Testis (tissue), 3 donors: ENCODE measurements around the gene NELL1. TPM values are rescaled to one million over a fixed set of nuclear protein-coding genes. Genes with fewer than 3 reads are reported as not detected.
"Not testable (repeated sequence)": the region's sequence is repeated elsewhere in the genome, so short reads cannot be mapped to it uniquely, and the experiment has no call there.

Source experiments
- DNase-seq: peaks from one replicate; pipeline ENCODE4 v3.0.0-alpha.2; 2019
- H3K27ac ChIP-seq, 2 donors: fragments of 200-600 bp; sonication (generic); one replicate each; pipeline ENCODE4 v1.5.1; 2019
- H3K27me3 ChIP-seq: fragments of 200-600 bp; sonication (generic); one replicate; pipeline ENCODE4 v1.5.1; 2019
- H3K36me3 ChIP-seq: fragments of 200-600 bp; sonication (generic); one replicate; pipeline ENCODE4 v1.5.1; 2017; ENCODE audit warnings: low read depth; ENCODE audit errors: missing control alignments
- H3K4me1 ChIP-seq: fragments of 200-600 bp; sonication (generic); one replicate; pipeline ENCODE4 v1.5.1; 2019
- H3K4me3 ChIP-seq, 2 donors: fragments of 200-600 bp; sonication (generic); one replicate each; pipeline ENCODE4 v1.5.1; 2017 to 2019
- H3K9me3 ChIP-seq: fragments of 200-600 bp; sonication (generic); one replicate; pipeline ENCODE4 v1.5.1; 2017
- POLR2A ChIP-seq: fragments of 450-650 bp; IDR thresholded peaks from one replicate; pipeline ENCODE4 v1.6.1; 2017; ENCODE audit warnings: antibody characterized with exemption, mild to moderate bottlenecking, moderate library complexity
- whole genome bisulfite sequencing, 2 donors: methylation state at CpG; one replicate each; pipeline ENCODE4 v1.1.5; 2018; 5-methylcytosine and 5-hydroxymethylcytosine counted together
- intact Hi-C: fragments of 100-400 bp; cut with DNase I; formaldehyde crosslinking; loops from one replicate; pipeline ENCODE4 v1.15.1; 2023; ENCODE audit warnings: low total_unique reads
- polyA plus RNA-seq: library from polyadenylated mRNA; stranded (reverse); fragments of 350-450 nt; fragmentation: Illumina TruSeq; extraction: RNeasy Lipid Tissue Mini Kit (QIAGEN cat#74804); gene quantifications from one replicate; pipeline ENCODE4 v1.2.3, GENCODE V29; 2014; ENCODE audit warnings: low read depth, low replicate concordance; ENCODE audit not compliant: insufficient read depth
- total RNA-seq, 2 donors: library from RNA; depleted of rRNA; stranded (reverse); fragments of >200 nt; gene quantifications; one replicate each; pipeline ENCODE4 v1.2.3, GENCODE V29; 2016
- TF ChIP-seq, protein P1 (sequence below), 3 experiments: fragments of 450-650 bp in 2 of 3; fragments of 200-600 bp in 1 of 3; sonication (generic) in 1 of 3; IDR thresholded peaks; one replicate each; pipeline ENCODE4 v1.5.1; 2016 to 2019; ENCODE audit warnings: antibody characterized with exemption in 3 of 3, mild to moderate bottlenecking in 2 of 3, moderate library complexity in 1 of 3

NELL1 gene
- total and polyA plus RNA-seq, 3 donors from 2014 or later: 4.9 to 8.9 (median 7.0) TPM

DNA sequence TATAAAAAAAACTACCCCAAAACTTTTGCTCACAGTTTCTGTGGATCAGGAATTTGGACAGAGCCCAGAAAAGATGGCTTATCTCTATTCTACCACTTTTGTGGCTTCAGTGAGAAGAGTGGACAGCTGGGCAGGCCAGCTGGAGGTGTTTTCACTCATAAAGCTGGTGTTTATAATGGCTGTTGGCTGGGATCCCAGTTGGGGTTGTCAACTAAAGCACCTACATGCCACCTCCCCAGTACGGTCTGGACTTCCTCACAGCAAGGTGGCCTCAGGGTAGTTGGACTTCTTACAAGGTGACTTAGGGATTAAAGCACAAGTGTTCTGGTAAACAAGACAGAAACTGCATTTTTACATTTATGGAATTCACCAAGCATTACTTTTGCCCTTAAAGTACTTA, 171.0 kb downstream of the NELL1 start:
- Histone ChIP-seq H3K4me3 (no peak overlapping the region), H3K27ac (no peak overlapping the region), H3K27me3 (no peaks in the 10 kb centered on the region), H3K4me1 (no peaks in the 10 kb centered on the region), H3K36me3 (no peaks in the 10 kb centered on the region), H3K9me3 (no peaks in the 10 kb centered on the region)
- no peak for DNase-seq
- intact Hi-C loops: no loop called here
- 44 to 58% methylated on average over 1 of the region's 1 CpG for WGBS, 2 donors
- TF ChIP-seq, protein P1, sequence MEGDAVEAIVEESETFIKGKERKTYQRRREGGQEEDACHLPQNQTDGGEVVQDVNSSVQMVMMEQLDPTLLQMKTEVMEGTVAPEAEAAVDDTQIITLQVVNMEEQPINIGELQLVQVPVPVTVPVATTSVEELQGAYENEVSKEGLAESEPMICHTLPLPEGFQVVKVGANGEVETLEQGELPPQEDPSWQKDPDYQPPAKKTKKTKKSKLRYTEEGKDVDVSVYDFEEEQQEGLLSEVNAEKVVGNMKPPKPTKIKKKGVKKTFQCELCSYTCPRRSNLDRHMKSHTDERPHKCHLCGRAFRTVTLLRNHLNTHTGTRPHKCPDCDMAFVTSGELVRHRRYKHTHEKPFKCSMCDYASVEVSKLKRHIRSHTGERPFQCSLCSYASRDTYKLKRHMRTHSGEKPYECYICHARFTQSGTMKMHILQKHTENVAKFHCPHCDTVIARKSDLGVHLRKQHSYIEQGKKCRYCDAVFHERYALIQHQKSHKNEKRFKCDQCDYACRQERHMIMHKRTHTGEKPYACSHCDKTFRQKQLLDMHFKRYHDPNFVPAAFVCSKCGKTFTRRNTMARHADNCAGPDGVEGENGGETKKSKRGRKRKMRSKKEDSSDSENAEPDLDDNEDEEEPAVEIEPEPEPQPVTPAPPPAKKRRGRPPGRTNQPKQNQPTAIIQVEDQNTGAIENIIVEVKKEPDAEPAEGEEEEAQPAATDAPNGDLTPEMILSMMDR (IDR thresholded peaks at IDR 0.05): no peak
- no peak for TF ChIP-seq POLR2A

DNA sequence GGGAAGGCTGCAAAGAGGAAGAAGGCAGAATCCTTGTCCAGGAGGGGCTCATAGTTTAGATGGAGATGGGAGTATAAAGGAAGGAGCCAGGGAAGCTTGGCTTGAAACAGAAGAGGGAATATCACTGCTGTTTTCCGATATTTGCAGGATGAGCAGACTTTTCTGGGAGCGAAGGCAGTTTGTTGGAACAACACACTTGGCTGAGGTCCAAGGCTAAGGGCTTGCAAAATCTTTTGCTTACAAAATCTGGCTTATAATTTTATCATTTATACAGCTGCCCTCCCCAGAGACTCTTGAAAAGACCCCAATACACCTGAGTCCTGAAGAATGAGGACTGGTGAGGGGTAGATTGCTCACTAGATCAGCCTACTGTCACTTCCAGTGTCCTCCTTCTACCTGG, 174.8 kb downstream of the NELL1 start:
- DNase-seq: no peak
- TF ChIP-seq, protein P1 (IDR thresholded peaks at IDR 0.05): no peak
- no peak for TF ChIP-seq POLR2A

GRCh38 chr11:20844630-20845029, 175.2 kb downstream of the NELL1 start:
- Histone ChIP-seq H3K27me3 (no peaks in the 10 kb centered on the region), H3K27ac (no peak overlapping the region), H3K36me3 (no peaks in the 10 kb centered on the region), H3K9me3 (no peaks in the 10 kb centered on the region), H3K4me1 (no peaks in the 10 kb centered on the region), H3K4me3 (no peak overlapping the region)
- no peak for TF ChIP-seq POLR2A
- TF ChIP-seq, protein P1 (IDR thresholded peaks at IDR 0.05): no peak
- intact Hi-C loops: no loop called here
- WGBS, 2 donors: 82% methylated on average over 2 of the region's 2 CpGs
- DNase-seq: no peak

More for the DNA sequence above, 174.8 kb downstream of the NELL1 start:
- intact Hi-C loops: no loop called here
- Histone ChIP-seq H3K4me3 (no peak overlapping the region), H3K36me3 (no peaks in the 10 kb centered on the region), H3K27me3 (no peaks in the 10 kb centered on the region), H3K27ac (no peak overlapping the region), H3K4me1 (no peaks in the 10 kb centered on the region), H3K9me3 (no peaks in the 10 kb centered on the region)
- WGBS, 2 donors: 77 to 78% methylated on average over 2 of the region's 2 CpGs

- intact Hi-C loops: no loop called here
- Histone ChIP-seq H3K27ac (no peak overlapping the region), H3K27me3 (no peaks in the 10 kb centered on the region), H3K4me3 (no peak overlapping the region), H3K4me1 (no peaks in the 10 kb centered on the region), H3K9me3 (no peaks in the 10 kb centered on the region), H3K36me3 (no peaks in the 10 kb centered on the region)
- no peak for DNase-seq
- 50 to 87% methylated on average over 1 of the region's 1 CpG for WGBS, 2 donors
- TF ChIP-seq, protein P1 (IDR thresholded peaks at IDR 0.05): no peak
- no peak for TF ChIP-seq POLR2A
Observed at GRCh38 chr11:20854215-20854955, 185.0 kb downstream of the NELL1 start.

DNA sequence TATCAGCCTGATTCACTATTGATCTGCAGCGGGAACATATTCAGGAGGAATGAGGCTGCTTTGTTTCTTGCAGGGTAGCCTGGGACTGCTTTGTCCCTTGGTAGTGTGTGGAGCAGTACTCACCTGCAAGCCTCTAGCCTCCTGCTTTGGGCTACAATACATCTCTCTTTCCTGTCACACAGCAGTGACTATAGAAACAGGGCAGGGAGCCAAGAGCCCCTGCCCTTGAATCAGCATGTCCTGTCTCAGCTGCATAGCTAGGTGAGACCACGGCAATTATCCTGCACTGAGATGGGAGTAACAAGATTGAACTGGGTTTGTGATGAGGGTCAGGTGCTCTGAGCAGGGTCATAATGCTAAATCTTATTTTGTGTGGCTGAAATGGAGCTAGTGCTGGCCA, 191.9 kb downstream of the NELL1 start:
- intact Hi-C loops: no loop called here
- Histone ChIP-seq H3K36me3 (no peaks in the 10 kb centered on the region), H3K27me3 (no peaks in the 10 kb centered on the region), H3K4me3 (no peak overlapping the region), H3K4me1 (no peaks in the 10 kb centered on the region), H3K9me3 (no peaks in the 10 kb centered on the region), H3K27ac (no peak overlapping the region)
- DNase-seq: no peak
- TF ChIP-seq, protein P1 (IDR thresholded peaks at IDR 0.05): no peak
- TF ChIP-seq POLR2A: no peak
- 61 to 69% methylated on average over 2 of the region's 2 CpGs for WGBS, 2 donors

DNA sequence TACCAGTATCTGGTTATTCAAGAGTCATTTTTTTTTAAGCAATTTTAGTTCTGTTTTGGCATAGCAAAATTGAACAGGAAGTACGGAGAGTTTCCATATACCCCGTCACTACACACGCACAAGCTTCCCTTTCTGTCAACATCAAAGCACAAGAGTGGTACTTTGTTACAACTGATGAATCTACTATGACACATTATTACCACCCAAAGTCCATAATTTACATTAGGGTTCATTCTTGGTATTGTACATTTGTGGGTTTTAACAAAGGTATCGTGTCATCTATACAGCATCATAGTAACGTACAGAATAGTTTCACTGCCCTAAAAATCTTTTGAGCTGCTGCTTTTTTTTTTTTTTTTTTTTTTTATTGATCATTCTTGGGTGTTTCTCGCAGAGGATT, 192.9 kb downstream of the NELL1 start:
- H3K27me3 ChIP-seq, DNase-seq, H3K27ac ChIP-seq, H3K4me3 ChIP-seq, H3K9me3 ChIP-seq, H3K36me3 ChIP-seq, intact Hi-C loops, H3K4me1 ChIP-seq: not testable (repeated sequence)
- 69 to 70% methylated on average over 6 of the region's 6 CpGs for WGBS, 2 donors
